GM18499 (cell line): ENCODE results near the gene ISOC2.
"Not testable (repeated sequence)": the region's sequence is repeated elsewhere in the genome, so short reads cannot be mapped to it uniquely, and the experiment has no call there.

Experiments used
- ATAC-seq: cut with Tn5 transposase; IDR thresholded peaks from one replicate; pipeline ENCODE4 v1.9.1; 2021; ENCODE audit warnings: moderate number of reproducible peaks; ENCODE audit not compliant: insufficient read depth, unreplicated experiment

Gene ISOC2

GRCh38 chr19:55419624-55420236, 41.7 kb downstream of the ISOC2 start:
- no peak for ATAC-seq

- ATAC-seq = no peak
Observed at GRCh38 chr19:55419103-55419502, 42.3 kb downstream of the ISOC2 start.

GRCh38 chr19:55418185-55418584, 43.3 kb downstream of the ISOC2 start:
- no peak for ATAC-seq

GRCh38 chr19:55410168-55410567, 51.3 kb downstream of the ISOC2 start:
- no peak for ATAC-seq

- not testable (repeated sequence) for ATAC-seq
Observed at GRCh38 chr19:55409179-55409578, 52.3 kb downstream of the ISOC2 start.

- no peak for ATAC-seq
Observed at GRCh38 chr19:55408533-55408872, 52.9 kb downstream of the ISOC2 start.

GRCh38 chr19:55407800-55408532, 53.5 kb downstream of the ISOC2 start:
- ATAC-seq = peak; percentile 69

GRCh38 chr19:55407550-55407799, 54.0 kb downstream of the ISOC2 start, which contains the start of gene UBE2S:
TSS of gene UBE2S (minus strand) at chr19:55407788. CDS start at chr19:55407589, 199 bp downstream.
- not testable (repeated sequence) for ATAC-seq

GRCh38 chr19:55406826-55407549, 54.5 kb downstream of the ISOC2 start:
- ATAC-seq = no peak

- ATAC-seq = no peak
Observed at GRCh38 chr19:55406091-55406825, 55.2 kb downstream of the ISOC2 start.

- no peak for ATAC-seq
Observed at GRCh38 chr19:55405638-55406037, 55.8 kb downstream of the ISOC2 start.
